NCI-H774 (cell line): ENCODE results near the gene NOTCH1.
"Not testable (repeated sequence)": the region's sequence is repeated elsewhere in the genome, so short reads cannot be mapped to it uniquely, and the experiment has no call there.

Experiments
- DNase-seq: peaks from one replicate; lab custom pipeline; 2025; lab: John Stamatoyannopoulos, UW

The NOTCH1 gene

GRCh38 chr9:136564379-136564988, 18.6 kb upstream of the NOTCH1 start:
- no peak for DNase-seq

DNA sequence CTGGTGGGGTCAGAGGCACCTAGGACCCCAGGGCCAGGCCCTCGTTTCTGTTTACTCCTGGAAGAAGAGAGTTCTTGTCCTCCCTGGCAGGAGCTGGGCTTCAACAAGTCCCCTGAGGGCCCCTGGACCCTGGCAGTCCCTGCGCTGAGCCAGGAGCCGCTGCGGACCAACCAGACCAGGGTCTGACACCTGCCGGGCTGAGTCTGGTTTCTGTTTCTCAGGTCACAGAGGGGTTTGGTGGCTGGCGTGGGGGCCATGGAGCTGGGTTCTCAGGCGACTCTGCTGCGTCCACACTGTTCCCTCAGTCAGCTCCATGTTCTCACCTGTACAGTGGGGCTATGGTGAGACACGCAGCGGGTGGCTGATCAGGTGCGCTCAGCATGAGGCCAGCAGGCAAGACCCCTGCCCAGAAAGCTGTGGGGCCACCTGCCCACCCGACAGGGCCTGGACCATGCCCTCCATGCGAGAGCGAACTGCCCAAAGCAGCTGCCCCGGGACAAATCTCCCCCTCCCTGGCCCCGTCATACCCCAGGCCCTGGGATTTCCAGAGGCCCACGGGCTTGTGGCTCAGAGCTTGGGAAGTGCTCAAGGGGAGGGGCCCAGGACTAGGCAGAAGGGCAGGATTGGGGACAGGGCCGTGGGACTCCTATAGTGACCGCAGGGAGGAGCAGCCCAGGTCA, 17.9 kb upstream of the NOTCH1 start:
- no peak for DNase-seq

- no peak for DNase-seq
Observed at GRCh38 chr9:136562746-136563495, 17.1 kb upstream of the NOTCH1 start.

- no peak for DNase-seq
Observed at GRCh38 chr9:136561779-136562178, 15.9 kb upstream of the NOTCH1 start.

- no peak for DNase-seq
Observed at GRCh38 chr9:136560586-136560985, 14.7 kb upstream of the NOTCH1 start.

- not testable (repeated sequence) for DNase-seq
Observed at GRCh38 chr9:136559371-136559770, 13.5 kb upstream of the NOTCH1 start.

DNA sequence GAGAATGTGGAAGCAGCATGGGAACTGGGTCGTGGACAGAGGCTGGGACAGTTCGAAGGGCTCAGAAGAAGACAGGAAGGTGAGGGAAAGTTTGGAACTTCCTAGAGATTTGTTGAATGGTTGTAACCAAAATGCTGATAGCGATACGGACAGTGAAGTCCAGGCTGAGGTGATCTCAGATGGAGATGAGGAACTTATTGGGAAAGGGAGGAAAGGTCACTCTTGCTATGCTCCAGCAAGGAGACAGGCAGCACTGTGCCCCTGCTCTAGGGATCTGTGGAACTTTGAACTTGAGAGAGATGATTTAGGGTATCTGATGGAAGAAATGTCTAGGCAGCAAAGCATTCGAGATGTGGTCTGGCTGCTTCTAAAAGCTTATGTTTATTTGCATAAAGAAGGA, 13.0 kb upstream of the NOTCH1 start:
- DNase-seq, result not testable (repeated sequence)

GRCh38 chr9:136558373-136558772, 12.5 kb upstream of the NOTCH1 start:
- no peak for DNase-seq

GRCh38 chr9:136557036-136557435, 11.2 kb upstream of the NOTCH1 start:
- DNase-seq, result no peak

DNA sequence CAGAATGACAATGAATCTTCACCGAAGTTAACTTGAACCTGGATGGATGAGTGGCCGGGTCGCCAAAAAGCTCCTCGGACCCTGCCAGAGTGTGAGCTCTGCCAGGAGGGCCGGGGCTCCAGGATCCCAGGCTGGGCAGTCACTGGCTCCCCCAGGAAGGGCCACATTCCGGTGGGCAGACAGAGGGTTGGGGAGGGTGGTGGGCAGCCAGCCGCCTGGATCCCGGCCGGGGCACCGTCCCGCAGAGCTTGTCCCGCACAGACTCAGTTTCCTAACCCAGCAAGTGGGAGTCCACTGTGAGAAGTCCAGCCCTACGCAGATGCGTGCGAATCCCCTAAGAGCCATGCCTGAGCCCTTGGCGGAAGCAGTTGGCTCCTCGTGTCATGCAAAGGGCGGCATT, 10.3 kb upstream of the NOTCH1 start:
- no peak for DNase-seq

DNA sequence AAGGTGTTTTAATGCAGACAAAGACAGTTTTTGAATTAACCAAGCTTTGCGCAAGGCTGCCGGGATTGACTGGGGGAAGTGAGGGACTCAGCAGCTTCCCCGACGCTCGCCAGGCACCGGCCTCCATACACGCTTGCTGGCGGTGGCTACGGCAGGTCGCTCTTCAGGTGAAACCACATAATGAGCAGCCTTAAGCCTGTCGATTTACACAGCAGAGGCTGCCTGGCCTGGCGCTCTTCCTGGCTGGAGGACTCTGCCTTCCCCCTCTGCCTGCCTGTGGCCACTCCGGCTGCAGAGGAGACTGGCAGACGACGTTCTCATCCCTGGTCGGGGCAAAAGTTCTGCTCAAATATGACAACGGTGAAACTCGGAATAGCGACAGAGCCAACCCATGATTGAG, 9.0 kb upstream of the NOTCH1 start:
- no peak for DNase-seq

DNA sequence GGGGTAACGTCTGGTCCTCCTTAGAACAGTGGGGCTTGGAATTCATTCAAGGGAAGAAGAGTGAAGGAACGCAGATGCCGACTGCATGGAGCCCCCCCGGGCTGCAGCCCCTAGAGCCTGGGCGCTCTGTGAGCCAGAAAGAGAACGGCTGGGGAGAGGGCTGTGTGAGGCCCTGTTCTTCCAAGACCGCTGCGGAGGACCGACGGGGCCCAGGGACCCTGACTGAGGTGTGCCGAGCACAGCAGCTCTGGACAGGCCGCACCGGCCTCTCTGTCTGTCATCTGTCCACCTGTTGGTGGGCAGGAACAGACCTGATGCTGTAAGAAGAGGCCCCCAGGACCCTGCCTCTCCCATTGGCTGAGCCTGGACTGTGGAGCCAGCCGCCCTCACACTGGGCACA, 7.7 kb upstream of the NOTCH1 start:
- no peak for DNase-seq

- DNase-seq, result no peak
Observed at GRCh38 chr9:136552117-136552703, 6.4 kb upstream of the NOTCH1 start.

DNA sequence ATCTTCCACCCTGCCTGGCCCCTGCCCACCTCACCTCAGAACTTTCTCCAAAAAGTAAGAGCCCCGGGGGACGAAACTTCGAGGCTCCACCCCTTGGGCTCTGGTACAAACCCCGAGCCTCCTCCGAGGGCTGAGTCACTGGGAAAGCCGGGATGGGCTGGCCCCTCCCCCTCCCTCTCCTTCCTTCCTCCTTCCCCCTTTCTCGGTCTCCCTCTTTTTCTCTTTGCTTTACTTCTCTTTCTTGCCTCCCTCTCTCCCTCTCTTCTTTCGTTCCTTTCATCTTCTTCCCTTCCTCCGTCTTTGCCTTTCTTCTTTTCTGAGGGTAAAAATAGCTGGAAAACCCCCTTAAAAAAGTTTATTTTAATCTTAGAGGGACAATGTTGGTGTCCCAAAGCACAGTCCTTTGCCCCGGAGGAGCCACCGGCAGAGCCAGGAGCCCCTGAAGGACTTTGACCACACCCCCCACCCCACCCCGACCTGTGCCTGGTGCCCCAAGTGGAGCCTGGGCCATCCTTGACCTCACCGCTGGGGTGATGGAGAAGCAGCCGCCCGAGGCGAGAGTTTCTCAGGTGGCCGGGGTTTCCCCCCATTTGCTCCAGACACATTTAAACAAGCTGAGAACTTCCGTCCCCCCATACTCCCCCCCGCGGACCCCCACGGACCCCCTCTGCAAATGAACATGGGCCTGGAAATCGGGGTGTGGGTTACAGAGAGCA, 5.7 kb upstream of the NOTCH1 start:
- no peak for DNase-seq

DNA sequence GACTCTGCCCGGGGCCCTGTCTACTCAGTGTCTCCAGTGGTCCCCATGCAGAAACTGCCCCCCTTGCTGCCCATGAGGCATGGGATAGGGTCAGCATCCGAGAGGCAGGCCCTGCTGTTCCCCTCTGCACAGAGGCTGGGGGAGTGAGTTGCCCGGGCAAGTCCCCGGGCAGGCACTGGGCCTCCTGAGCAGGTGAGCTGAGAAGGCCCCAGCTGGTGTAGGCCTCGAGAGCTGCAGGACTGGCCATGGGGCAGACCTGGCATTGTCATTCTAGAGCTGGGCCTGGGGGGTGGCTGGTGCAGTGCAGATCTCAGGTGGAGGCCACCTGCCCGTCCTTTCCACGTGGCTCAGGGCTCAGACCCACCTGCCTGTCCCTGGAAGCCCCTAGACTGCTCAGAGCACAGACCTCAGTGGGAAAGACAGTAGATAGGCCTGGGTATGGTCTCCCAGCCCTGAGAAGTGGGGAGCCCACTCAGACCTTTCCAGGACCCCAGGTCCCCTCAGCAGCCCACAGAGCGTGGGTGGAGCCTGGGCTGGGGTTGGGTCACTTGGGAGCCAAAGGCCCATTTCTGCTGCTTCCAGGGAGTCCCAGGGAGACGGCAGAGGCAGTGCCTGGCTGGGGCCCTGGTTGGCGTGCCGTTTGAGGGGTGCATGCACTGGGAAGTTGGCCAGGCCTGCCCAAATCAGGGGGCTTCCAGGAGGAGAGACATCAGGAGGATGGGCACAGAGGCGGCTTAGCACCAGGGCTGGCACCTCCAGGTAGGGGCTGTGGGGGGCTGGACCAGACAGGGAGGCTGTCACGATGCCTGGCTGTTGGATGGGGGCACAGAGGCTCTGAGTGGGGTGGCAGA, 4.8 kb upstream of the NOTCH1 start:
- no peak for DNase-seq

GRCh38 chr9:136549010-136549980, 3.4 kb upstream of the NOTCH1 start:
- DNase-seq, result no peak

DNA sequence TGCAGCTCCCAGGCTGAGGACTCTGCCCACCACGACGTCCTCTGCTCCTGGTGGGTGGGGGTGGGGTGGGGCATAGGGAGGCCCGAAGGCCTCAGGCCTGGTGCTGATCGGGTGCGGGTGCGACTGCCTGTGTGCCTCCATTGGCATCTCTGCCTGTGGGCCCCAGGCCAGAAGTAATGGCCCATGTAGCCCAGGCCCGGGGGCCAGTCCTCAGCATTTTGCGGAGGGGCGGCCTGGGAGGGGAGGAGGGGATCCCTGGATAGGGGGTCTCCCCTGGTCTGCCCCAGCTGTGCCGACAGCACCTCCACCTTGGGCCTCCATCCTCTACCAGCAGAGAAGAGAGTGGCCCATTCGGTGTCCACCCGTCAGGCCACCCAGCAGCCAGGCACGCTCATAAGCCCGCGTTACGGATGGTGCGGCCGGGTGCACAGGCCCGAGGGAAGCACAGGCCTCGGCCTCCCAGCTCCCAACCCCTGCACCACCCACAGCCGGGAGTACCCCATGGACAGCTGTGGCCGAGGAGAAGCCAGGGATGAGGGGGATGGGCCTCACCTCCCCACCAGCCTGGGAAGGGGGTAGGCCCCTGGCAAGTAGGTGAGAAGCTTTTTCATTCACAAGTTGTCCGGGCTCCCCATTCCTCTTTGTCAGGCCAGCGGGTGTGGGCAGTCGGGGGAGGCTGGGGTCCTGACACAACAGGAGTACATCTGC, 1.8 kb upstream of the NOTCH1 start:
- DNase-seq, result no peak

GRCh38 chr9:136546697-136547501, 1.1 kb upstream of the NOTCH1 start:
- DNase-seq, result peak; percentile 30

GRCh38 chr9:136545692-136545964, 220 bp downstream of the NOTCH1 start:
- no peak for DNase-seq
